ENCODE measurements around the gene ZNF563. TPM values are rescaled to one million over a fixed set of nuclear protein-coding genes. Genes with fewer than 3 reads are reported as not detected.

ZNF563 gene
- total and polyA plus RNA-seq, 2 experiments from 2014 or later = 3.1 to 3.2 TPM

DNA sequence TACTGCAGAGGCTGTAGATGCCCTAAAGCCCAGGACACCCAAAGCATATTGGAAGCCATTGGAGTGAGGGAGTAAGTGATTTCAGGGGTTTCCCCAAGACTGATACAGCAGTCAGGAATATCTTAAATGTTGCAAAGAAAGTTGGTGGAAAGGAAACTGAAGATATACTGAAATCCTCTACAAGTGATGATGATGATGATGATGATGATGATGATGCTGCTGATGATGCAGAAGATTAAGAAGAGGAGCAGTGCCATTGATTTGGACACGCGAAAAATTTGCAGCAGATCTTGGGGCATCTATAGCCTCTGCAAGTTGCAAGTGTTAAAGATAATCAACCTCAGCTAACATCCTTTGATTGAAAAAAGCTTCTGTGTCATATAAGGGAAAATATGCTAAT lies 62.6 kb downstream of the ZNF563 start (continued):
- TF ChIP-seq CTCF (conservative IDR thresholded peaks at IDR 0.05; ENCODE audit: low read depth in 2 of 2) = no peak
- no peak for TF ChIP-seq ETS1 (IDR thresholded peaks at IDR 0.05)
- TF ChIP-seq POLR2AphosphoS5 (IDR thresholded peaks at IDR 0.05; ENCODE audit: low read depth) = no peak
- TF ChIP-seq ZNF331 (CRISPR knock-in tag; IDR thresholded peaks at IDR 0.05; ENCODE audit: low read depth) = no peak
- no peak for TF ChIP-seq CREB1 (CRISPR knock-in tag; IDR thresholded peaks at IDR 0.05; ENCODE audit: low read depth)

Small RNAs within 50 kb of the gene (small RNA-seq; reads per million reads assigned to genes)
- not detected for gene RPS29P23 (ENCODE audit: low replicate concordance)

Other genes with a start within 250 kb of the ZNF563 start
- gene ZNF20, start 193.3 kb downstream of the ZNF563 start, total RNA-seq (2014; rRNA removed; shearing (Covaris generic)) = 7.5 and 15.7 TPM in 2 replicates
- gene ZNF20, start 193.3 kb downstream of the ZNF563 start, polyA plus RNA-seq (2016; fragmentation: Nextera tagmentation; extraction: Ambion mirVana) = 3.6 and 4.1 TPM in 2 replicates
- 18.6 and 28.2 TPM in 2 replicates for gene ZNF625, start 176.9 kb downstream of the ZNF563 start, total RNA-seq (2014; rRNA removed; shearing (Covaris generic))
- 7.4 and 12.9 TPM in 2 replicates for gene ZNF625, start 176.9 kb downstream of the ZNF563 start, polyA plus RNA-seq (2016; fragmentation: Nextera tagmentation; extraction: Ambion mirVana)
- 6.7 and 7.1 TPM in 2 replicates for gene ZNF136, start 170.5 kb downstream of the ZNF563 start, total RNA-seq (2014; rRNA removed; shearing (Covaris generic))
- gene ZNF136, start 170.5 kb downstream of the ZNF563 start, polyA plus RNA-seq (2016; fragmentation: Nextera tagmentation; extraction: Ambion mirVana) = 3.9 and 5.6 TPM in 2 replicates
- 3.8 and 4.1 TPM in 2 replicates for gene ZNF44, start 38.8 kb downstream of the ZNF563 start, total RNA-seq (2014; rRNA removed; shearing (Covaris generic))
- 3.4 and 4.3 TPM in 2 replicates for gene ZNF44, start 38.8 kb downstream of the ZNF563 start, polyA plus RNA-seq (2016; fragmentation: Nextera tagmentation; extraction: Ambion mirVana)
- gene ZNF442, start 32.0 kb upstream of the ZNF563 start, total RNA-seq (2014; rRNA removed; shearing (Covaris generic)) = 1.0 and 3.6 TPM in 2 replicates
- gene ZNF442, start 32.0 kb upstream of the ZNF563 start, polyA plus RNA-seq (2016; fragmentation: Nextera tagmentation; extraction: Ambion mirVana) = 0.71 and 1.2 TPM in 2 replicates
- gene ZNF799, start 67.6 kb upstream of the ZNF563 start, total RNA-seq (2014; rRNA removed; shearing (Covaris generic)) = 5.3 and 5.7 TPM in 2 replicates
- 3.7 and 4.1 TPM in 2 replicates for gene ZNF799, start 67.6 kb upstream of the ZNF563 start, polyA plus RNA-seq (2016; fragmentation: Nextera tagmentation; extraction: Ambion mirVana)
- 9.6 and 10.0 TPM in 2 replicates for gene ZNF443, start 107.4 kb upstream of the ZNF563 start, total RNA-seq (2014; rRNA removed; shearing (Covaris generic))
- 4.3 and 5.4 TPM in 2 replicates for gene ZNF443, start 107.4 kb upstream of the ZNF563 start, polyA plus RNA-seq (2016; fragmentation: Nextera tagmentation; extraction: Ambion mirVana)
- gene ZNF709, start 151.2 kb upstream of the ZNF563 start, total RNA-seq (2014; rRNA removed; shearing (Covaris generic)) = 1.8 and 2.7 TPM in 2 replicates
- 0.82 and 0.94 TPM in 2 replicates for gene ZNF709, start 151.2 kb upstream of the ZNF563 start, polyA plus RNA-seq (2016; fragmentation: Nextera tagmentation; extraction: Ambion mirVana)
- gene ZNF564, start 217.8 kb upstream of the ZNF563 start, total RNA-seq (2014; rRNA removed; shearing (Covaris generic)) = 8.6 and 8.9 TPM in 2 replicates
- 5.8 and 7.1 TPM in 2 replicates for gene ZNF564, start 217.8 kb upstream of the ZNF563 start, polyA plus RNA-seq (2016; fragmentation: Nextera tagmentation; extraction: Ambion mirVana)

Data from GM23338 (cell line).